GM23338 (cell line): Measurements from ENCODE around the gene NCOA7. TPM values are rescaled to one million over a fixed set of nuclear protein-coding genes. Genes with fewer than 3 reads are reported as not detected.

Experiments
- ATAC-seq: fragments of 200-7000 bp; cut with Tn5 transposase; 3 replicates; pipeline ENCODE4 v1.9.1; 2020
- DNase-seq: peaks from one replicate; pipeline ENCODE4 v3.0.0-alpha.2; 2015; ENCODE audit warnings: low spot score
- H2AFZ ChIP-seq: fragments of 200-600 bp; sonication (generic); 2 replicates; pipeline ENCODE4 v1.8.0; 2016; ENCODE audit warnings: antibody characterized with exemption, mild to moderate bottlenecking, moderate library complexity
- H3F3A ChIP-seq: fragments of 200-600 bp; sonication (generic); replicated peaks from 2 replicates; pipeline ENCODE4 v1.8.0; 2017; ENCODE audit warnings: antibody characterized with exemption, mixed run types, low read depth
- H3K27ac ChIP-seq: fragments of 200-600 bp; sonication (generic); 2 replicates; pipeline ENCODE4 v1.6.1; 2016; ENCODE audit warnings: low read depth
- H3K27me3 ChIP-seq: fragments of 200-600 bp; sonication (generic); 2 replicates; pipeline ENCODE4 v1.8.0; 2016; ENCODE audit warnings: mild to moderate bottlenecking, mixed run types, moderate library complexity; ENCODE audit not compliant: insufficient read depth
- H3K36me3 ChIP-seq: fragments of 200-600 bp; sonication (generic); 2 replicates; pipeline ENCODE4 v1.8.0; 2016; ENCODE audit warnings: mild to moderate bottlenecking; ENCODE audit not compliant: insufficient read depth
- H3K4me1 ChIP-seq: fragments of 200-600 bp; sonication (generic); 2 replicates; pipeline ENCODE4 v1.8.0; 2016; ENCODE audit warnings: mild to moderate bottlenecking, moderate library complexity; ENCODE audit not compliant: insufficient read depth
- H3K4me2 ChIP-seq: fragments of 200-600 bp; sonication (generic); 2 replicates; pipeline ENCODE4 v1.7.1; 2017; ENCODE audit warnings: mixed run types
- H3K4me3 ChIP-seq: fragments of 200-600 bp; sonication (generic); 2 replicates; pipeline ENCODE4 v1.6.1; 2016; ENCODE audit warnings: mixed run types
- H3K79me2 ChIP-seq: fragments of 200-600 bp; sonication (generic); replicated peaks from 2 replicates; pipeline ENCODE4 v1.8.0; 2017; ENCODE audit warnings: mild to moderate bottlenecking; ENCODE audit not compliant: insufficient read depth
- H3K9me2 ChIP-seq: fragments of 200-600 bp; sonication (generic); 2 replicates; pipeline ENCODE4 v1.8.0; 2017; ENCODE audit not compliant: insufficient read depth
- H4K20me1 ChIP-seq: fragments of 200-600 bp; sonication (generic); replicated peaks from 2 replicates; pipeline ENCODE4 v1.8.0; 2017; ENCODE audit warnings: mild to moderate bottlenecking; ENCODE audit not compliant: insufficient read depth
- H3K27ac Mint-ChIP-seq: 2 replicates; pipeline ENCODE4 v1.8.0; 2020; ENCODE audit warnings: inconsistent platforms, mild to moderate bottlenecking, moderate library complexity, mixed read lengths
- H3K27me3 Mint-ChIP-seq: 3 replicates; pipeline ENCODE4 v1.8.0; 2022; ENCODE audit warnings: low read depth, mild to moderate bottlenecking, moderate library complexity, mixed read lengths, inconsistent platforms; ENCODE audit not compliant: insufficient read depth, poor library complexity
- H3K36me3 Mint-ChIP-seq: 3 replicates; pipeline ENCODE4 v1.8.0; 2021; ENCODE audit warnings: low read depth, mild to moderate bottlenecking, inconsistent platforms, moderate library complexity, mixed read lengths
- H3K4me1 Mint-ChIP-seq: 3 replicates; pipeline ENCODE4 v1.8.0; 2020; ENCODE audit warnings: mild to moderate bottlenecking, inconsistent platforms, mixed read lengths
- H3K4me3 Mint-ChIP-seq: 3 replicates; pipeline ENCODE4 v1.8.0; 2021; ENCODE audit warnings: moderate library complexity, mild to moderate bottlenecking, inconsistent platforms, mixed read lengths
- H3K9me3 Mint-ChIP-seq: 3 replicates; pipeline ENCODE4 v1.8.0; 2020; ENCODE audit warnings: moderate library complexity, mild to moderate bottlenecking, inconsistent platforms, mixed read lengths
- CREB1 ChIP-seq: fragments of 250-450 bp; sonication (Bioruptor Pico); IDR thresholded peaks from 2 replicates; pipeline ENCODE4 v1.5.0; 2020; ENCODE audit warnings: low read depth, mild to moderate bottlenecking, moderate library complexity
- CTCF ChIP-seq, 2 experiments: fragments of 200-600 bp in 1 of 2; sonication (generic) in 1 of 2; conservative IDR thresholded peaks; 2 replicates each; pipeline versions ENCODE4 v1.5.1 to v1.6.1; 2016 to 2017; ENCODE audit warnings: antibody characterized with exemption in 2 of 2, low read depth in 2 of 2, mild to moderate bottlenecking in 2 of 2, moderate library complexity in 1 of 2
- EZH2phosphoT487 ChIP-seq: fragments of 200-600 bp; sonication (generic); IDR thresholded peaks from one replicate; pipeline ENCODE4 v1.8.1; 2018; ENCODE audit warnings: antibody characterized with exemption; ENCODE audit not compliant: unreplicated experiment
- JUNB ChIP-seq: IDR thresholded peaks from one replicate; pipeline ENCODE4 v1.6.1; 2016; ENCODE audit warnings: antibody characterized with exemption; ENCODE audit not compliant: unreplicated experiment
- NANOG ChIP-seq: IDR thresholded peaks from 2 replicates; pipeline ENCODE4 v1.6.1; 2016; ENCODE audit warnings: antibody characterized with exemption, borderline replicate concordance
- POLR2AphosphoS5 ChIP-seq: IDR thresholded peaks from 2 replicates; pipeline ENCODE4 v1.6.1; 2016; ENCODE audit warnings: antibody characterized with exemption, low read depth
- REST ChIP-seq: IDR thresholded peaks from one replicate; pipeline ENCODE4 v1.6.1; 2018; ENCODE audit warnings: antibody characterized with exemption; ENCODE audit not compliant: unreplicated experiment
- STAT1 ChIP-seq: IDR thresholded peaks from one replicate; pipeline ENCODE4 v1.6.1; 2016; ENCODE audit warnings: antibody characterized with exemption; ENCODE audit not compliant: unreplicated experiment
- ZNF114 ChIP-seq: fragments of 250-450 bp; sonication (Bioruptor Pico); IDR thresholded peaks from 2 replicates; pipeline ENCODE4 v1.5.0; 2020; ENCODE audit warnings: mild to moderate bottlenecking, moderate library complexity
- ZNF331 ChIP-seq: fragments of 250-450 bp; sonication (Bioruptor Pico); IDR thresholded peaks from 2 replicates; pipeline ENCODE4 v1.5.0; 2020; ENCODE audit warnings: low read depth, mild to moderate bottlenecking, moderate library complexity
- ZNF462 ChIP-seq: fragments of 250-450 bp; sonication (Bioruptor Pico); IDR thresholded peaks from 2 replicates; pipeline ENCODE4 v1.5.0; 2020; ENCODE audit warnings: mild to moderate bottlenecking, moderate library complexity
- polyA plus RNA-seq: library from polyadenylated mRNA; unstranded; fragments of >200 nt; fragmentation: Nextera tagmentation; extraction: Ambion mirVana; gene quantifications from 2 replicates; pipeline ENCODE4 v1.2.1, GENCODE V29; 2016
- total RNA-seq: library from RNA; depleted of rRNA; stranded (reverse); fragments of >200 nt; shearing (Covaris generic); gene quantifications from 2 replicates; pipeline ENCODE4 v1.2.3, GENCODE V29; 2014

The NCOA7 gene
- total and polyA plus RNA-seq, 2 experiments from 2014 or later = 9.3 to 15.7 TPM

GRCh38 chr6:125922322-125922860 is 131.6 kb downstream of the NCOA7 start (continued):
- TF ChIP-seq CTCF (conservative IDR thresholded peaks at IDR 0.05; ENCODE audit: low read depth in 2 of 2) (no peak), EZH2phosphoT487 (no peak)

GRCh38 chr6:125923366-125923877 is 132.7 kb downstream of the NCOA7 start:
- peaks cover 12% of the 10 kb centered on the region for H3K4me1 ChIP-seq

More at GRCh38 chr6:125923366-125923877, 132.7 kb downstream of the NCOA7 start:
- peaks cover 10% of the 10 kb centered on the region for H3K4me1 Mint-ChIP-seq
- Histone ChIP-seq H3K9me2 (no peaks in the 10 kb centered on the region), H3K27ac (no peak overlapping the region), H3K79me2 (no peaks in the 10 kb centered on the region), H3K36me3 (no peaks in the 10 kb centered on the region), H3F3A (no peaks in the 10 kb centered on the region), H2AFZ (no peak overlapping the region), H3K27me3 (no peaks in the 10 kb centered on the region), H3K4me3 (no peak overlapping the region), H4K20me1 (no peaks in the 10 kb centered on the region; the same call in 1 of the 2 replicates), H3K4me2 (no peak overlapping the region)
- no peak for ATAC-seq
- H3K4me3 Mint-ChIP-seq = no peak overlapping the region
- no peak for DNase-seq
- H3K27me3 Mint-ChIP-seq = peaks cover 2% of the 10 kb centered on the region
- no peaks in the 10 kb centered on the region for H3K36me3 Mint-ChIP-seq
- no peak for TF ChIP-seq NANOG
- no peak for TF ChIP-seq POLR2AphosphoS5
- no peak for TF ChIP-seq ZNF462 (CRISPR knock-in tag)
- no peak for TF ChIP-seq ZNF331 (CRISPR knock-in tag)
- TF ChIP-seq CREB1 = no peak
- no peak for TF ChIP-seq CTCF (conservative IDR thresholded peaks at IDR 0.05; ENCODE audit: low read depth in 2 of 2)
- TF ChIP-seq JUNB = no peak
- TF ChIP-seq STAT1 = no peak
- no peak for TF ChIP-seq EZH2phosphoT487
- TF ChIP-seq ZNF114 = no peak
- no peak for TF ChIP-seq REST
- H3K9me3 Mint-ChIP-seq = no peaks in the 10 kb centered on the region
- no peak overlapping the region for H3K27ac Mint-ChIP-seq
